Measurements from ENCODE around the gene SBF1. TPM values are rescaled to one million over a fixed set of nuclear protein-coding genes. Genes with fewer than 3 reads are reported as not detected.

SBF1 gene
- total and polyA plus RNA-seq, 2 of the 13 experiments (the other 11 are each of a cell fraction or from before 2014, with no cell fraction given) = 31.7 to 40.9 TPM

DNA sequence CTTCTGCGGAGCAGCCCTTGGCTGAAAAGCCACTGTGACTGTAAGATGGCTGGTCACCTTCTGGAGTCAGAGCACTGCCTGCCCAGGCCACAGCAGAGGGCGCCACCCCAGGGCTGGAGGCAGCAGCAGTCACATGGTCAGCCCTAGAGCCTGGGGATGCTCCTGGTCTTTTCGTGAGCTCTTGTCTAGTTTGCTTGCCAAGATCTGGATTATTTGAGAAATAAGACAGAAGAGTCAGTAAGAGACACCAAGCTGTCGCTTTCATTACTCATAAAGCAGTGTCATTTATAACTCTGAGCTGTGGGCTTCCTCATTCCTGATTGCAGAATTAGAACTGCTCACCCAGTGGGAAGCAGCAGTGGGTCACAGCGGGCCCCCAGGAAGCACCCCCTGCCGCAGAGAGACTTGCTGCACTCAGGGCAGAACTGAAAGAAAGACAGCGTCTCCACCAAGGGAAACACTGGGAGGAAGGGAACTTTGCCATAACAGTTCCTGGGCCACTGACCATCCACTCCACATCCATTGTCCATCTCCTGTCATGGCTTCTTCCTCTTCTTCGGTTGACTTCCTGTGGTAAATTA lies 75.0 kb downstream of the SBF1 start (continued):
- TF ChIP-seq HNRNPK (IDR thresholded peaks at IDR 0.05; ENCODE audit: low read depth, low read length, poor library complexity, severe bottlenecking) (no peak), ZBTB38 (CRISPR knock-in tag; IDR thresholded peaks at IDR 0.05) (peak; percentile 81), STAG1 (CRISPR knock-in tag; IDR thresholded peaks at IDR 0.05) (peak; percentile 55), CTCF (CRISPR knock-in tag; IDR thresholded peaks at IDR 0.05) (peak; percentile 82), SAP130 (CRISPR knock-in tag; IDR thresholded peaks at IDR 0.05; ENCODE audit: low read depth) (peak; percentile 46; the same call in 1 of the 2 replicates), RBFOX2 (IDR thresholded peaks at IDR 0.05; ENCODE audit: low read depth, low read length) (0 out of 2 replicates have a peak, but pooled peaks have one; percentile 32), AGO2 (optimal IDR thresholded peaks at IDR 0.05; ENCODE audit: low read depth, low read length) (peak; percentile 55), ZNF574 (CRISPR knock-in tag; IDR thresholded peaks at IDR 0.05) (0 out of 2 replicates have a peak, but pooled peaks have one; percentile 35)
- TF ChIP-seq, protein P1, sequence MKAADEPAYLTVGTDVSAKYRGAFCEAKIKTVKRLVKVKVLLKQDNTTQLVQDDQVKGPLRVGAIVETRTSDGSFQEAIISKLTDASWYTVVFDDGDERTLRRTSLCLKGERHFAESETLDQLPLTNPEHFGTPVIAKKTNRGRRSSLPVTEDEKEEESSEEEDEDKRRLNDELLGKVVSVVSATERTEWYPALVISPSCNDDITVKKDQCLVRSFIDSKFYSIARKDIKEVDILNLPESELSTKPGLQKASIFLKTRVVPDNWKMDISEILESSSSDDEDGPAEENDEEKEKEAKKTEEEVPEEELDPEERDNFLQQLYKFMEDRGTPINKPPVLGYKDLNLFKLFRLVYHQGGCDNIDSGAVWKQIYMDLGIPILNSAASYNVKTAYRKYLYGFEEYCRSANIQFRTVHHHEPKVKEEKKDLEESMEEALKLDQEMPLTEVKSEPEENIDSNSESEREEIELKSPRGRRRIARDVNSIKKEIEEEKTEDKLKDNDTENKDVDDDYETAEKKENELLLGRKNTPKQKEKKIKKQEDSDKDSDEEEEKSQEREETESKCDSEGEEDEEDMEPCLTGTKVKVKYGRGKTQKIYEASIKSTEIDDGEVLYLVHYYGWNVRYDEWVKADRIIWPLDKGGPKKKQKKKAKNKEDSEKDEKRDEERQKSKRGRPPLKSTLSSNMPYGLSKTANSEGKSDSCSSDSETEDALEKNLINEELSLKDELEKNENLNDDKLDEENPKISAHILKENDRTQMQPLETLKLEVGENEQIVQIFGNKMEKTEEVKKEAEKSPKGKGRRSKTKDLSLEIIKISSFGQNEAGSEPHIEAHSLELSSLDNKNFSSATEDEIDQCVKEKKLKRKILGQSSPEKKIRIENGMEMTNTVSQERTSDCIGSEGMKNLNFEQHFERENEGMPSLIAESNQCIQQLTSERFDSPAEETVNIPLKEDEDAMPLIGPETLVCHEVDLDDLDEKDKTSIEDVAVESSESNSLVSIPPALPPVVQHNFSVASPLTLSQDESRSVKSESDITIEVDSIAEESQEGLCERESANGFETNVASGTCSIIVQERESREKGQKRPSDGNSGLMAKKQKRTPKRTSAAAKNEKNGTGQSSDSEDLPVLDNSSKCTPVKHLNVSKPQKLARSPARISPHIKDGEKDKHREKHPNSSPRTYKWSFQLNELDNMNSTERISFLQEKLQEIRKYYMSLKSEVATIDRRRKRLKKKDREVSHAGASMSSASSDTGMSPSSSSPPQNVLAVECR (CRISPR knock-in tag; IDR thresholded peaks at IDR 0.05; ENCODE audit: borderline replicate concordance) = peak; percentile 23; the same call in 1 of the 2 replicates
- TF ChIP-seq, protein P2, sequence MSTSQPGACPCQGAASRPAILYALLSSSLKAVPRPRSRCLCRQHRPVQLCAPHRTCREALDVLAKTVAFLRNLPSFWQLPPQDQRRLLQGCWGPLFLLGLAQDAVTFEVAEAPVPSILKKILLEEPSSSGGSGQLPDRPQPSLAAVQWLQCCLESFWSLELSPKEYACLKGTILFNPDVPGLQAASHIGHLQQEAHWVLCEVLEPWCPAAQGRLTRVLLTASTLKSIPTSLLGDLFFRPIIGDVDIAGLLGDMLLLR (CRISPR knock-in tag; IDR thresholded peaks at IDR 0.05) = no peak

Measured in HepG2 (cell line).